ENCODE measurements around the gene METTL8.

Gene METTL8

GRCh38 chr2:171393487-171393886 lies 40.3 kb downstream of the METTL8 start:
- no peak overlapping the region for H3K27ac ChIP-seq
- TF ChIP-seq CTCF (IDR thresholded peaks at IDR 0.05): no peak
- TF ChIP-seq ZFX (IDR thresholded peaks at IDR 0.05; ENCODE audit: borderline replicate concordance): no peak

DNA sequence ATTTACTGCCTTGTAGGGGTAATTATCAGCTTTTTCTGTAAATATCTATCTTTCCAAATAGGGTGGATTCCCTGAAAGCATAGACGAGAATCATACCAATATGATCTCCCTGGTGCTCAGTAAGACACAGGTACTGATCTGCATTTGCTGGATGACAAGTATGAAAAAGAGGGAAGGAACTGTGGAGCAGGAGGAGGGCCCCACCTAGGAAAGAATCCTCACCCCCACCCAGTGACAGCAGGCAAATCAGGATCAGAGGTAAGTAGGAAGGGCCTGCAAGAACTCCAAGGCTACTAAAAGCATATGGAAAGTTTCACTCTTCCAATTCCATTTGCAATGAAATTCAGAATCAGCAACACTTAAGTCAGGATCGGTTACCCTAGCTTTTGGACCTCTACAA lies 42.3 kb downstream of the METTL8 start:
- TF ChIP-seq CTCF (IDR thresholded peaks at IDR 0.05) (no peak), ZFX (IDR thresholded peaks at IDR 0.05; ENCODE audit: borderline replicate concordance) (no peak)
- no peak overlapping the region for H3K27ac ChIP-seq

- TF ChIP-seq CTCF (IDR thresholded peaks at IDR 0.05): no peak
- TF ChIP-seq ZFX (IDR thresholded peaks at IDR 0.05; ENCODE audit: borderline replicate concordance): no peak
- H3K27ac ChIP-seq: no peak overlapping the region
These were observed 42.8 kb downstream of the METTL8 start for GRCh38 chr2:171390941-171391516.

GRCh38 chr2:171389780-171390179 lies 44.0 kb downstream of the METTL8 start:
- TF ChIP-seq CTCF (IDR thresholded peaks at IDR 0.05): no peak
- no peak for TF ChIP-seq ZFX (IDR thresholded peaks at IDR 0.05; ENCODE audit: borderline replicate concordance)

GRCh38 chr2:171389325-171389724 lies 44.5 kb downstream of the METTL8 start:
- no peak for TF ChIP-seq ZFX (IDR thresholded peaks at IDR 0.05; ENCODE audit: borderline replicate concordance)
- no peak for TF ChIP-seq CTCF (IDR thresholded peaks at IDR 0.05)
- H3K27ac ChIP-seq: no peak overlapping the region

More at GRCh38 chr2:171389780-171390179, 44.0 kb downstream of the METTL8 start:
- H3K27ac ChIP-seq: no peak overlapping the region

- H3K27ac ChIP-seq: no peak overlapping the region
- no peak for TF ChIP-seq CTCF (IDR thresholded peaks at IDR 0.05)
- TF ChIP-seq ZFX (IDR thresholded peaks at IDR 0.05; ENCODE audit: borderline replicate concordance): no peak
These were observed 46.7 kb downstream of the METTL8 start for GRCh38 chr2:171387052-171387451.

DNA sequence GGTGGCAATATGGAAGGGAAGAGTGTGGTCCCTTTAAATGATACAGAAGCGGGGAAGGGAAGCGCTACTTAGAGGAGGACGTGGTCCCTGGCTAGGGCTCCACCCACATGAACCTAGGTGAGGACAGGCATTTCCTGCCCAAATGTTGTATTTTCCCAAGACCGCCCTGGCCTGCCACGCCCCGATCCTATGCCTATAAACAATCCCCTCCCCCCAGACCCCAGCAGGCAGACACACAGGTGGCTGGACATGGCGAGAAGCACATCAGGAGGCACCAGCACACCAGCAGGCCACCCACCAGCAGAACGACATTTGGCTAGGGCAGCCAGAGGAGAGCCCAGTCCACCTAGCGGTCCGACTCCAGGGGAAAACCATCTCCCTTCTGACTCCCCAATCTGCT lies 47.2 kb downstream of the METTL8 start:
- H3K27ac ChIP-seq: no peak overlapping the region
- TF ChIP-seq ZFX (IDR thresholded peaks at IDR 0.05; ENCODE audit: borderline replicate concordance) (no peak), CTCF (IDR thresholded peaks at IDR 0.05) (no peak)

All from 22Rv1 (cell line).